Cortex of kidney (tissue), 1 donor: ENCODE measurements around the gene JPH2.

Source experiments
- DNase-seq: peaks from one replicate; lab custom pipeline; 2025; lab: John Stamatoyannopoulos, UW

JPH2 gene

GRCh38 chr20:44075191-44075949, 111.6 kb downstream of the JPH2 start:
- no peak for DNase-seq

- no peak for DNase-seq
Observed at GRCh38 chr20:44074252-44075151, 112.5 kb downstream of the JPH2 start.

- DNase-seq: no peak
Observed at GRCh38 chr20:44073675-44074071, 113.3 kb downstream of the JPH2 start.

- DNase-seq: no peak
Observed at GRCh38 chr20:44073011-44073674, 113.8 kb downstream of the JPH2 start.

GRCh38 chr20:44072384-44072783, 114.6 kb downstream of the JPH2 start:
- DNase-seq: no peak

GRCh38 chr20:44071526-44072111, 115.4 kb downstream of the JPH2 start:
- DNase-seq: no peak

GRCh38 chr20:44071057-44071456, 115.9 kb downstream of the JPH2 start:
- no peak for DNase-seq

GRCh38 chr20:44070139-44070900, 116.7 kb downstream of the JPH2 start:
- no peak for DNase-seq

GRCh38 chr20:44069203-44070011, 117.6 kb downstream of the JPH2 start:
- DNase-seq: no peak

- DNase-seq: no peak
Observed at GRCh38 chr20:44068316-44069201, 118.4 kb downstream of the JPH2 start.

GRCh38 chr20:44067650-44068081, 119.3 kb downstream of the JPH2 start:
- no peak for DNase-seq

- DNase-seq: no peak
Observed at GRCh38 chr20:44066645-44067606, 120.1 kb downstream of the JPH2 start.

- no peak for DNase-seq
Observed at GRCh38 chr20:44065401-44066340, 121.3 kb downstream of the JPH2 start.

GRCh38 chr20:44064501-44065400, 122.2 kb downstream of the JPH2 start:
- DNase-seq: no peak
